Muscle of leg (tissue), 11 donors: ENCODE data around the gene SLC6A6. TPM values are rescaled to one million over a fixed set of nuclear protein-coding genes. Genes with fewer than 3 reads are reported as not detected.

Source experiments
- DNase-seq: peaks from one replicate; pipeline ENCODE4 v3.0.0; 2013
- H3K27ac ChIP-seq: one replicate; pipeline ENCODE4 v1.5.1; 2013; ENCODE audit warnings: mild to moderate bottlenecking, low read length, control low read depth
- H3K27me3 ChIP-seq: one replicate; pipeline ENCODE4 v1.6.1; 2013; ENCODE audit warnings: low read length; ENCODE audit not compliant: control insufficient read depth, insufficient read depth
- H3K36me3 ChIP-seq: one replicate; pipeline ENCODE4 v1.6.1; 2013; ENCODE audit warnings: low read length; ENCODE audit not compliant: control insufficient read depth, insufficient read depth
- H3K4me1 ChIP-seq: one replicate; pipeline ENCODE4 v1.6.1; 2013; ENCODE audit warnings: low read length; ENCODE audit not compliant: control insufficient read depth, insufficient read depth
- H3K4me3 ChIP-seq: one replicate; pipeline ENCODE4 v1.5.1; 2013; ENCODE audit warnings: low read length, control low read depth
- H3K9me3 ChIP-seq: replicated peaks from 2 replicates; pipeline ENCODE4 v1.6.1; 2013; ENCODE audit warnings: low read depth, low read length; ENCODE audit not compliant: control insufficient read depth
- WGBS: methylation state at CpG from one replicate; pipeline ENCODE4 v1.1.5; 2013; ENCODE audit warnings: missing lambda C conversion rate; ENCODE audit not compliant: insufficient coverage; 5-methylcytosine and 5-hydroxymethylcytosine counted together
- polyA plus RNA-seq, 8 donors: library from polyadenylated mRNA; unstranded; fragments of 120-200 nt; gene quantifications; one replicate each; pipeline versions ENCODE4 v1.2.1 to v1.2.3, GENCODE V29; 2013; ENCODE audit warnings: inconsistent platforms in 1 of 8, low replicate concordance in 1 of 8; ENCODE audit not compliant: insufficient read length in 8 of 8, insufficient read depth in 1 of 8
- total RNA-seq: library from RNA; stranded (reverse); fragments of 120-200 nt; gene quantifications from one replicate; pipeline ENCODE4 v1.2.4, GENCODE V29; 2013

The SLC6A6 gene
- total and polyA plus RNA-seq, 9 donors, result 2.6 to 4.7 (median 4.0) TPM

DNA sequence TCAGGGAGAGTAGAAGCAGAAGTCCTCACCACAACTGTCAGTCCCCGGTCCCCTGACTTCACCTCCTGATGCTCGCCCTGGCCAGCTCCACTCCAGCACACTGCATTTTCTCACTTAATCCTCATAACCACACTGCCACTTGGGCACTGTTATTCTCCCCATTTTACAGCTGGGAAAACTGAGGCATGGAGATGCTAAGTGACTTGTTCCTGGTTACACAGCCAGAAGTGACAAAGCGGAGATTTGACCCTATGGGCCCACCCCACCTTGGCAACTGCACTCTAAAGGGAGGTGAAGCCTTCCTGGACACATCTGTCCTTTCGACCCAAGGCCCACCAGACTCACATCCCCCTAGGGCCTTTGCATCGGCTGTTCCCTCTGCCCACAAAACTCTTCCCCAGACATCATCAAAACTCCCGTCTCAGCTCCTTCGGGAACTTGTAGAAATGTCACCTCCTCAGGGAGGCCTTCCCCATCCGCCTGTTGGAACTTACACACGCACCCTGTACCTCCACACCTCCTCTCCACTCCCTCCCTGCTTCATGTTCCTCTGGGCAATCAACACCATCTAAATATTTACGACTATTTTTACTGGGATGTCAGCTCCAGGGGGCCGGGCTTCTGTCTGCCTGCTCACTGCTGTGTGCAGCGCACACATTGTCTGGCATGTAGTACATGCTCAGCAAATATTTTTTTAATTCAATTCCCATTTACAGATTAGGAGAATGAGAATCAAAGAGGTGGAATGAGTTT is 134.6 kb downstream of the SLC6A6 start:
- peak overlapping the region; percentile 13 for H3K27ac ChIP-seq
- DNase-seq, result no peak
- H3K4me3 ChIP-seq, result no peak overlapping the region
- H3K36me3 ChIP-seq, result peaks cover 5% of the 10 kb centered on the region
- H3K27me3 ChIP-seq, result peaks cover 5% of the 10 kb centered on the region
- peaks cover 86% of the 10 kb centered on the region for H3K4me1 ChIP-seq
- no peaks in the 10 kb centered on the region for H3K9me3 ChIP-seq
- WGBS, result 74% methylated on average over 11 of the region's 12 CpGs

GRCh38 chr3:14537590-14538450 is 135.4 kb downstream of the SLC6A6 start:
- WGBS, result 86% methylated on average over 9 of the region's 10 CpGs
- Histone ChIP-seq H3K36me3 (peaks cover 5% of the 10 kb centered on the region), H3K27ac (peak overlapping the region; percentile 62), H3K4me1 (peaks cover 80% of the 10 kb centered on the region), H3K9me3 (no peaks in the 10 kb centered on the region), H3K4me3 (no peak overlapping the region), H3K27me3 (peaks cover 5% of the 10 kb centered on the region)
- DNase-seq, result no peak

DNA sequence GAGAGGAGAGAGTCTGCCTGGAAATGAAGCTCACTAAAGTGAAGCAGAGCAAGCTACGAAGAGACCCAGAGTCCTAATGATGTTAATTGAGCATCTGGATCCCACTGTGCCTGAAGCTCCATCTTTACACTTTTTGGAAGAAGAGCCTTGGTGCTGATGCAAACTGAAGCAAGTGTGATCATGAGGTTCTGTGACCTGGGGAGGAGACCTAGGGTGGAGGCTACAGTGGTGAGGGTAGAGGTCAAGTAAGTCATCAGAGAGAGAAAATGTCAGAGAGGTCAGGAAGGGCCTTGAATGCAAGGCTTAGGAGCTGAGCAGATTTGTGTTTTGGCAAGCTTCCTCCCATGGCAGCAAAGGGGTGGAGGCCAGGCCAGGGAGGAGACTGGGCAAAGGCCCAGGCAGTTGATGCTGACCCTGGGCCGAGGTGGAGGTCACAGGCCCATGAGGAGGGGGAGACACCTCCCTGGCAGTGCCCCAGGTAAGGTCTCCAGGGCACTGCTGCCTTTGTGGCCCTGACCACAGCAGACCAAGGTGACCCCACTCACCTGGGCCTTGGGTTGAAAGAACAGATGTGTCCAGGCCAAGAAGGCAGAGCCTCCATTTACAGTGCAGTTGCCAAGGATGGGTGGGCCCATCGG is 136.2 kb downstream of the SLC6A6 start:
- H3K27ac ChIP-seq, result peak overlapping the region; percentile 85
- 100% methylated on average over 3 of the region's 3 CpGs for WGBS
- peak overlapping the region; percentile 52 for H3K4me3 ChIP-seq
- H3K4me1 ChIP-seq, result peaks cover 73% of the 10 kb centered on the region
- DNase-seq, result no peak
- H3K9me3 ChIP-seq, result no peaks in the 10 kb centered on the region
- H3K36me3 ChIP-seq, result peaks cover 5% of the 10 kb centered on the region
- peaks cover 5% of the 10 kb centered on the region for H3K27me3 ChIP-seq

Other genes starting within 250 kb of the SLC6A6 start
- gene XPC, start 224.0 kb upstream of the SLC6A6 start, total RNA-seq, result 15.7 TPM
- gene XPC, start 224.0 kb upstream of the SLC6A6 start, polyA plus RNA-seq, result 10 to 100 TPM; 16.6 to 21.3 (median 18.7) TPM
- 13.2 TPM for gene LSM3, start 223.8 kb upstream of the SLC6A6 start, total RNA-seq
- 10 to 100 TPM; 10.5 to 13.8 (median 12.7) TPM for gene LSM3, start 223.8 kb upstream of the SLC6A6 start, polyA plus RNA-seq
- 14.9 TPM for gene GRIP2, start 137.7 kb downstream of the SLC6A6 start, total RNA-seq
- 10 to 100 TPM in 6 of 8 donors, 1 to 10 TPM in 2; 9.7 to 33.4 (median 21.1) TPM for gene GRIP2, start 137.7 kb downstream of the SLC6A6 start, polyA plus RNA-seq
- 21.0 TPM for gene CCDC174, start 249.2 kb downstream of the SLC6A6 start, total RNA-seq
- 10 to 100 TPM; 14.8 to 19.6 (median 17.2) TPM for gene CCDC174, start 249.2 kb downstream of the SLC6A6 start, polyA plus RNA-seq